GM12892 (cell line): ENCODE measurements around the gene SLC8A2.

Experiments used
- DNase-seq: peaks from one replicate; pipeline ENCODE4 v3.0.0; 2011; ENCODE audit not compliant: insufficient read length
- FAIRE-seq: peaks from 2 replicates; lab custom pipeline; 2011; peaks lifted over from hg19 to GRCh38; lab: Jason Lieb, UNC
- POLR2A ChIP-seq: IDR thresholded peaks from 2 replicates; pipeline ENCODE4 v1.6.1; 2011; ENCODE audit warnings: low read depth, low read length, control low read depth
- POLR2AphosphoS5 ChIP-seq: IDR thresholded peaks from 2 replicates; pipeline ENCODE4 v1.6.1; 2011; ENCODE audit warnings: low read depth, low read length, control low read depth
- TAF1 ChIP-seq: IDR thresholded peaks from 2 replicates; pipeline ENCODE4 v1.6.1; 2011; ENCODE audit warnings: low read depth, mild to moderate bottlenecking, control low read depth, low read length, borderline replicate concordance

Gene SLC8A2

DNA sequence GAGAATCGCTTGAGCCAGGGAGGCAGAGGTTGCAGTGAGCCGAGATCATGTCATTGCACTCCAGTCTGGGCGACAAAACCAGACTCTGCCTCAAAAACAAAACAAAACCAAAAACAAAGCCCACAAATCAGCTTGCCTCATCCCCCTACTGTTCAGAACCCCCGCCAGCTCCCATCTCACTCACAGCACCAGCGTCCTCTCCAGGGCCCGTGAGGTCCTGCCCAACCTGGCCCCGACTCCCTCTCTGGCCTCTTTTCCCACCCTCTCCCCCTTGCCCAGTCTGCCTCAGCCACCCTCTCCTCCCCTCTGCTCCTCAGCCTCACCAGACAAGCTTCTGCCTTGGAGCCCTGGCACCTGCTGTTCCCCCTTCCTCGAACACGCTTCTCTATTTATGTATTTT is 3.8 kb downstream of the SLC8A2 start:
- TF ChIP-seq POLR2A, result no peak
- TF ChIP-seq POLR2AphosphoS5, result no peak
- no peak for TF ChIP-seq TAF1
- FAIRE-seq (no peak), DNase-seq (no peak)

- DNase-seq (no peak), FAIRE-seq (no peak)
- TF ChIP-seq TAF1 (no peak), POLR2A (no peak), POLR2AphosphoS5 (no peak)
Measured at GRCh38 chr19:47465957-47466356, 5.7 kb downstream of the SLC8A2 start.

- DNase-seq (no peak), FAIRE-seq (no peak)
- no peak for TF ChIP-seq TAF1
- TF ChIP-seq POLR2A, result no peak
- TF ChIP-seq POLR2AphosphoS5, result no peak
Measured at GRCh38 chr19:47464675-47465419, 6.8 kb downstream of the SLC8A2 start.

- no peak for DNase-seq
- TF ChIP-seq POLR2A (no peak), POLR2AphosphoS5 (no peak), TAF1 (no peak)
- no peak for FAIRE-seq
Measured at GRCh38 chr19:47461876-47462275, 9.8 kb downstream of the SLC8A2 start.

DNA sequence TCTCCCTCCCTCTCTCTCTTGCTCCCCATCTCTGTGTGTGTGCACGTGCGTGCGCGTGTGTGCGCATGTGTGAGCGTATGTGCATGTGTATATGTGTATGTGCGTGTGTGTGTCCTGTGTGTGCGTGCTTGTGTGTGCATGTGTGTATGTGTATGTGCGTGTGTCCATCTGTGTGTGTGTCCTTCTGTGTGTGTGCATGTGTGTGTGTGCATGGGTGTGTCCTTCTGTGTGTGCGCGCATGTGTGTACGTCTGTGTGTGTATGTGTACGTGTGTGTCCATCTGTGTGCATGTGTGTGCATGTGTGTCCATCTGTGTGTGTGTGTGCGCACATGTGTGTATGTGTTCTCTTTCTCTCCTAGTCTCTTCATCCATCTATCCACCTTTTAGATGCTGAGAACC is 12.2 kb downstream of the SLC8A2 start:
- TF ChIP-seq POLR2AphosphoS5 (no peak), POLR2A (no peak), TAF1 (no peak)
- FAIRE-seq (no peak), DNase-seq (no peak)

- TF ChIP-seq POLR2AphosphoS5 (no peak), POLR2A (no peak), TAF1 (no peak)
- FAIRE-seq (no peak), DNase-seq (no peak)
Measured at GRCh38 chr19:47458672-47459071, 13.0 kb downstream of the SLC8A2 start.

DNA sequence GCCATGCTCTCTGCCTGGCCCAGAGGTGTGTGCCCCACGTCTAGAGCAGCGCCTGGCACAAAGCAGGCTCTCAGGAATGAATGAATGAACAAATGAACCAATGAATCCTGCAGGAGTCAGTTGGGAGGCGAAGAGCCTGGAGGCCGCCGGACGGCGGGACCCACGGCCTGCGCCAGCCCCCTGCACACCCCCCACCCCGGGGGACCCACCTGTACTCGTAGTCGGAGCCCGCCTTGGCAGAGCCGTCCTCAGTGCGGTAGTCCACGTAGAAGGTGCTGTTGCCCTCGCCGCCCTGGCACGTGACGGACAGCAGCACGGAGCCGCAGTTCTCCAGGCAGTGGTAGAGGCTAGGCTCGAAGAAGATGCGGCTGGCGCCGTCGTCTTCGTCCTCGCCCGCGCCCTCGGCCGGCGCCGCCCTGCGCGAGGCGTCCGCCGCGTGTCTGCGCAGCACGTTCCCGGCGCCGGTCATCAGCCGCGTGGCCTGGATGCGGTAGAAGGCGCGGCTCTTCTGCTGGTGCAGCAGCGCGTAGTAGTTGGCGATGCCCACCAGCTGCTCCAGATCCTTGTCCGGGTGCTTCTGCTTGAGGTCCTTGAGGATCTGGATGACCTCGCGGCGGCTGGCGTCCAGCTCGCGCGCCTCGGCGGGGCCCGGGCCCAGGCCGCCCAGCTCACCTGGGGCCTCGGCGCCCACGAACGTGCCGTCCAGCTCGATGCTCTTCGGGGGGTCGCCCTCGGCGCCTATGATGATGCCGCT is 14.8 kb downstream of the SLC8A2 start:
- FAIRE-seq (no peak), DNase-seq (no peak)
- no peak for TF ChIP-seq POLR2A
- no peak for TF ChIP-seq POLR2AphosphoS5
- no peak for TF ChIP-seq TAF1

DNA sequence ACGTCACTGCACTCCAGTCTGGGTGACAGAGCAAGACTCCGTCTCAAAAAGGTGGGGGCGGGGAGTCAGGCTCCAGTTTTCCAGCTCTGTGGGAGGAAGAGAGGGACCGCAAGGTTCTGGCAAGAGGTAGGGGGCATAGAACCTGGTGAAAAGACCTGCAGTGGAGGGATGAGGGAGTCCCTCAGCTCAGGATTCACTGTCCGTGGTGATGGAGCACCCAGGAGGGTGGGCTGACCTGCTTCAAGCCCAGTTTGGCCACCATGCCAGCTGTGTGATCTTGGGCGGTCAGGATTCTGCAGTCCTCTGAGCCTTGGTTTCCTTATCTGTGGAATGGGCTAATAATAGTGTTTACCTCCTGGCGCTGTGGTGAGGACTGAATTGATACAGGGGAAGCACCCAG is 21.2 kb downstream of the SLC8A2 start:
- FAIRE-seq (no peak), DNase-seq (no peak)
- TF ChIP-seq POLR2A, result no peak
- TF ChIP-seq TAF1, result no peak

- TF ChIP-seq TAF1 (no peak), POLR2AphosphoS5 (no peak), POLR2A (no peak)
Measured at GRCh38 chr19:47448360-47448727, 23.3 kb downstream of the SLC8A2 start.

GRCh38 chr19:47447470-47448359 is 24.0 kb downstream of the SLC8A2 start:
- no peak for DNase-seq
- no peak for TF ChIP-seq POLR2A
- no peak for TF ChIP-seq TAF1
- TF ChIP-seq POLR2AphosphoS5, result no peak
- FAIRE-seq, result no peak

More at GRCh38 chr19:47448360-47448727, 23.3 kb downstream of the SLC8A2 start:
- DNase-seq (no peak), FAIRE-seq (no peak)
